Heart right ventricle (tissue), 16 donors: ENCODE results near the gene HS3ST4. TPM values are rescaled to one million over a fixed set of nuclear protein-coding genes. Genes with fewer than 3 reads are reported as not detected.

Experiments
- ATAC-seq, 8 donors: fragments of 200-7000 bp; cut with Tn5 transposase; one replicate each; pipeline ENCODE4 v1.9.1; 2020; ENCODE audit warnings: mild to moderate bottlenecking in 8 of 8, moderate library complexity in 8 of 8, moderate number of reproducible peaks in 1 of 8
- DNase-seq, 2 donors: peaks; one replicate each; pipeline ENCODE4 v3.0.0-alpha.2; 2020
- H3K27ac ChIP-seq, 10 donors: fragments of 200-600 bp; sonication (generic) in 2 of 10; one replicate each; pipeline versions ENCODE4 v1.5.0 to v1.8.0; 2020 to 2022; ENCODE audit warnings: mild to moderate bottlenecking in 3 of 10
- H3K27me3 ChIP-seq, 7 donors: fragments of 200-600 bp; one replicate each; pipeline ENCODE4 v1.8.0; 2021 to 2022; ENCODE audit warnings: mild to moderate bottlenecking in 2 of 7
- H3K36me3 ChIP-seq, 9 donors: fragments of 200-600 bp; sonication (generic) in 1 of 9; one replicate each; pipeline versions ENCODE4 v1.5.0 to v1.8.0; 2020 to 2022; ENCODE audit warnings: mild to moderate bottlenecking in 2 of 9
- H3K4me1 ChIP-seq, 9 donors: fragments of 200-600 bp; sonication (generic) in 1 of 9; one replicate each; pipeline versions ENCODE4 v1.5.0 to v1.8.0; 2020 to 2022; ENCODE audit warnings: mild to moderate bottlenecking in 4 of 9
- H3K4me3 ChIP-seq, 10 donors: fragments of 200-600 bp; sonication (generic) in 2 of 10; one replicate each; pipeline versions ENCODE4 v1.5.0 to v1.8.0; 2020 to 2022; ENCODE audit warnings: mild to moderate bottlenecking in 7 of 10, moderate library complexity in 2 of 10
- H3K9me3 ChIP-seq, 11 donors: fragments of 200-600 bp in 10 of 11; sonication (generic) in 2 of 11; one replicate each; pipeline versions ENCODE4 v1.5.0 to v1.8.0; 2013 to 2022; ENCODE audit warnings: mild to moderate bottlenecking in 2 of 11, control low read depth in 1 of 11, moderate library complexity in 1 of 11
- WGBS, 2 donors: extraction: QIAGEN DNeasy Blood & Tissue Kit; methylation state at CpG; one replicate each; pipeline ENCODE4 v1.1.7; 2013; ENCODE audit warnings: inconsistent platforms in 1 of 2; 5-methylcytosine and 5-hydroxymethylcytosine counted together
- intact Hi-C, 10 donors: fragments of 100-400 bp; cut with DNase I; formaldehyde crosslinking; loops; one replicate each; pipeline versions ENCODE4 v1.11.1 to v1.14.2; 2022
- polyA plus RNA-seq, 2 donors: library from polyadenylated mRNA; stranded (reverse); fragments of 200-250 nt; gene quantifications; one replicate each; pipeline ENCODE4 v1.2.3, GENCODE V29; 2013
- total RNA-seq, 10 donors: library from RNA; stranded (reverse); fragmentation: NEBNext Ultra II Directional in 3 of 10; extraction: Animal tissue kit (Norgen Biotek cat#: 25700) in 3 of 10; gene quantifications; one replicate each; pipeline versions ENCODE4 v1.2.1 to v1.2.4, GENCODE V29; 2021 to 2023
- TF ChIP-seq, protein P1 (sequence below), 9 donors: fragments of 200-600 bp; sonication (generic) in 2 of 9; IDR thresholded peaks; one replicate each; pipeline versions ENCODE4 v1.5.0 to v1.8.0; 2021 to 2022; ENCODE audit warnings: antibody characterized with exemption in 9 of 9, mild to moderate bottlenecking in 5 of 9, moderate library complexity in 1 of 9
- donor health status: Arrhythmogenic right ventricular cardiomyopathy.
- donor health status: ischemic (EF 13 %, LVEDD 7.1; RV severe dilation, severe dysfunction).
- donor health status: healthy with polysubstance abuse.
- donor health status: DM: no; HTN: yes; CAD: no.
- donor health status: DM: no; HTN: no; CAD: no.
- donor health status: ischemic (EF 25% LVEDD 6.9; RV normal size, moderate dysfunction).
- donor health status: ischemic (EF 25% LVEDD 5.7; RV mildly dilated, moderate dysfunction).
- donor health status: healthy.
- donor health status: DM: yes; HTN: yes; CAD: no.
- donor health status: Ischemic cardiomyopathy.
- donor health status: ischemic (EF 35%, LVEDD 5.7; RV mildly dilated, moderate dysfunction).
- donor health status: nonischemic (EF 11% LVEDD 7.7; RV severe dilation, severe dysfunction).
- donor health status: DM: yes; HTN: yes; CAD: no.
- donor health status: PGD.
- donor health status: ischemic (EF 29% LVEDD 5.4; RV normal size, mild dysfunction).
- donor health status: nonischemic (EF 23%, LVEDD 6.1; RV moderate dilation, normal function).

HS3ST4 gene
- total and polyA plus RNA-seq, 12 donors = 0.01 TPM; not detected in 11

DNA sequence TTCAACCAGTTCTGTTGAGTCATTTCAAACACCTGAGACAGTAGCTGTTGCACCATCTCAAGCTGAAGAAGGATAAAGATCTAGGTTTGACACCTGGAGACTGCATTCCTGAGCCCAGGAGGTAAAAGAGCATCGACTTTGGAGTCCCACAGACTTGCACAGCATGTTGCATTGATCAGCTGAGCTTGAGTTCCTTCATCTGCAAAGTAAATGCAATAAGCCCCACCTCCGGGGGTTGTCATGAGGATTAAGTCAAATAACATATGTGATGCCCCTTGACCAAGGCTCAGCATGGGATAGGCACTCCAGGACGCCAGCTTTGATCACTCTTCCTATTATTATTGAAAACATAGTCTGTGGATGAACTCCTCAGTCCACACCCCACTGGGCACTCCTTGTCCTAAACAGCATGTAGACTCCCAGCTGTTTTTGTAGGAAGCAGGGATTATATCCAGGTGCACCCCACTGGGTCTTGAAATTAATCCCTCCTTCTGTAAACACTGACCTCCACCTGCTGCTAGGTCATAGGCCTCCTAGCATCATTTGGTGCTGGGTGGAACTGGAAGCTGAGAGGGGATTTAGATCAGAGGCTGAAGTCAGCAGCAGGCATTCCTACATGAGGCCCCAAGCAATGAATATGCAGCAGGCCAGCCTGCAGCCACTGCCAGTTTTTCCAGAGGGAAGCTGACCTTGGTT is 259.0 kb downstream of the HS3ST4 start:
- Histone ChIP-seq H3K4me3 (no peak overlapping the region), H3K4me1 (no peaks in the 10 kb centered on the region), H3K27me3 (peaks cover 0 to 9% (median 0%) of the 10 kb centered on the region in 7 donors), H3K9me3 (peaks cover 0 to 6% (median 0%) of the 10 kb centered on the region in 11 donors), H3K27ac (no peak overlapping the region), H3K36me3 (no peaks in the 10 kb centered on the region)
- intact Hi-C loops = loop anchor here in 1 of 10 donors (10.0 kb wide), 1 partner anchor 56 kb away; no protein-coding TSS in a partner anchor
- TF ChIP-seq, protein P1, sequence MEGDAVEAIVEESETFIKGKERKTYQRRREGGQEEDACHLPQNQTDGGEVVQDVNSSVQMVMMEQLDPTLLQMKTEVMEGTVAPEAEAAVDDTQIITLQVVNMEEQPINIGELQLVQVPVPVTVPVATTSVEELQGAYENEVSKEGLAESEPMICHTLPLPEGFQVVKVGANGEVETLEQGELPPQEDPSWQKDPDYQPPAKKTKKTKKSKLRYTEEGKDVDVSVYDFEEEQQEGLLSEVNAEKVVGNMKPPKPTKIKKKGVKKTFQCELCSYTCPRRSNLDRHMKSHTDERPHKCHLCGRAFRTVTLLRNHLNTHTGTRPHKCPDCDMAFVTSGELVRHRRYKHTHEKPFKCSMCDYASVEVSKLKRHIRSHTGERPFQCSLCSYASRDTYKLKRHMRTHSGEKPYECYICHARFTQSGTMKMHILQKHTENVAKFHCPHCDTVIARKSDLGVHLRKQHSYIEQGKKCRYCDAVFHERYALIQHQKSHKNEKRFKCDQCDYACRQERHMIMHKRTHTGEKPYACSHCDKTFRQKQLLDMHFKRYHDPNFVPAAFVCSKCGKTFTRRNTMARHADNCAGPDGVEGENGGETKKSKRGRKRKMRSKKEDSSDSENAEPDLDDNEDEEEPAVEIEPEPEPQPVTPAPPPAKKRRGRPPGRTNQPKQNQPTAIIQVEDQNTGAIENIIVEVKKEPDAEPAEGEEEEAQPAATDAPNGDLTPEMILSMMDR (IDR thresholded peaks at IDR 0.05) = no peak
- DNase-seq = no peak
- WGBS, 2 donors = 7 to 9% methylated on average over 3 of the region's 3 CpGs
- ATAC-seq = no peak

DNA sequence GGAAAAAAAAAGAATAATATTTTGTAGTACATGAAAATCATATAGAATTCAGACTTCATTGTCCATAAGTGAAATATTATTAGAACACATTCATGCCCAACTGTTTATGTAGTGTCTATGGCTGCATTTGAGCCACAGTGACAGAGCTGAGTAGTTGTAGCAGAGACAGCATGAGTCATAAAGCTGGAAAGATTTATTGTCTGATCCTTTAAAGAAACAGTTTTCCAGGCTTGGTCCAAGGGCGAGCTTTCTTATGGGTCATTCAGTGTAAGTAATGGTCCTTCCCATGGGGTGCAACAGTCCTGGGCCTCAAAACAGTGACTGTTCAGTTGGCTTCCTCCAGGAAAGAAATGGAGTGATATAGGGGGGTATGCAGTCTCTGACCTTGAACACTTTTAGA is 260.2 kb downstream of the HS3ST4 start:
- TF ChIP-seq, protein P1 (IDR thresholded peaks at IDR 0.05) = no peak
- Histone ChIP-seq H3K4me1 (no peaks in the 10 kb centered on the region), H3K36me3 (no peaks in the 10 kb centered on the region), H3K27me3 (peaks cover 0 to 9% (median 0%) of the 10 kb centered on the region in 7 donors), H3K4me3 (no peak overlapping the region), H3K9me3 (peaks cover 0 to 6% (median 0%) of the 10 kb centered on the region in 11 donors), H3K27ac (no peak overlapping the region)
- DNase-seq = no peak
- intact Hi-C loops = loop anchor here in 1 of 10 donors (10.0 kb wide), 1 partner anchor 57 kb away; no protein-coding TSS in a partner anchor
- no peak for ATAC-seq
- WGBS, 2 donors = 79 to 81% methylated on average over 1 of the region's 1 CpG

DNA sequence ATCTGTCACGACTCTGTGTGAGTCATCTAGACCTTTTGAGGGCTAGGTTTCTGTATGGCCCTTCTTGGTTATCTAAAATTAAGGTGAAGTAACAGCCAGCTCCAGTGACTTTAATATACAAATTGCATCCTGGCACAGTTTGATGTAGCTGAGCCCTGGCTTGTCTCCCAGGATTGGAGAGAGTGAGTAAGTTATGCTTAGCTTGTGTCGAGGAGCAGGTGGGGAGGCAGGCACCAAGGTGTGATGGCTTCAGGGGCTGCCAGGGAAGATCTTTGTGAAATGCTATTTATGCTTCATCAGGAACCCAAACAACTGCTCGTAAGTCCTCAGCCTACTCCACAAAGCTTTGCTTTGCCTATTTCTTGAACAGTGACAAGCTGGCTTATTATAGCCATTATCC is 261.2 kb downstream of the HS3ST4 start:
- TF ChIP-seq, protein P1 (IDR thresholded peaks at IDR 0.05) = no peak
- Histone ChIP-seq H3K27ac (no peak overlapping the region), H3K27me3 (peaks cover 0 to 9% (median 0%) of the 10 kb centered on the region in 7 donors), H3K36me3 (no peaks in the 10 kb centered on the region), H3K4me1 (no peaks in the 10 kb centered on the region), H3K9me3 (no peaks in the 10 kb centered on the region), H3K4me3 (no peak overlapping the region)
- no peak for ATAC-seq
- WGBS, 2 donors = 61 to 67% methylated on average over 3 of the region's 3 CpGs
- no peak for DNase-seq
- intact Hi-C loops = loop anchor here in 1 of 10 donors (10.0 kb wide), 1 partner anchor 58 kb away; no protein-coding TSS in a partner anchor

DNA sequence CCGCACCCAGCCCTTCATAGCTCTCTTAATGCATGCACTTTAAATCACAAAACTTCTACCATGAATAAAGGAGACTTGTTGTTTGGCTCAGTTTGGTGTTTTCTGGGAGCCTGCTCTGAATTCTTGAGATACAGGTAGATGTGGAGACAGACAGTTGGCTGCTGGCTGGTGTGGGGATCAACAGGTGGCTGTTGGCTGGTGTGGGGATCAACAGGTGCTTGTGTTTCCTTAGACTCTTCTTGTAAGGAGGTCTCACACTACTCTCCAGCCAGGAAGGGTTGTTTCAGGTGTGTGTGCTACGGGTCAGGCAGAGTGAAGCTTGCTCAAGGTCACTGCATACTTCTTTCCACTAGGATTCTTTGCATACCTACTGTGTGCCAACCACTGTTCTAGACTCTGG is 265.9 kb downstream of the HS3ST4 start:
- TF ChIP-seq, protein P1 (IDR thresholded peaks at IDR 0.05) = no peak
- no peaks in the 10 kb centered on the region for H3K4me1 ChIP-seq
- no peak overlapping the region for H3K27ac ChIP-seq
- 76 to 83% methylated on average over 2 of the region's 2 CpGs for WGBS, 2 donors
- ATAC-seq = no peak
- H3K27me3 ChIP-seq = peaks cover 0 to 5% (median 0%) of the 10 kb centered on the region in 7 donors
- DNase-seq = no peak
- H3K9me3 ChIP-seq = no peaks in the 10 kb centered on the region
- intact Hi-C loops = loop anchor here in 1 of 10 donors (10.0 kb wide), 1 partner anchor 63 kb away; no protein-coding TSS in a partner anchor
- no peaks in the 10 kb centered on the region for H3K36me3 ChIP-seq
- H3K4me3 ChIP-seq = no peak overlapping the region
